ENCODE results near the gene PPFIA3. TPM values are rescaled to one million over a fixed set of nuclear protein-coding genes. Genes with fewer than 3 reads are reported as not detected.
A peak's percentile ranks its signal among the peaks of the same experiment; 100 is the strongest.

PPFIA3 gene
- total RNA-seq, 1 experiment from 2014 or later = 33.6 TPM

DNA sequence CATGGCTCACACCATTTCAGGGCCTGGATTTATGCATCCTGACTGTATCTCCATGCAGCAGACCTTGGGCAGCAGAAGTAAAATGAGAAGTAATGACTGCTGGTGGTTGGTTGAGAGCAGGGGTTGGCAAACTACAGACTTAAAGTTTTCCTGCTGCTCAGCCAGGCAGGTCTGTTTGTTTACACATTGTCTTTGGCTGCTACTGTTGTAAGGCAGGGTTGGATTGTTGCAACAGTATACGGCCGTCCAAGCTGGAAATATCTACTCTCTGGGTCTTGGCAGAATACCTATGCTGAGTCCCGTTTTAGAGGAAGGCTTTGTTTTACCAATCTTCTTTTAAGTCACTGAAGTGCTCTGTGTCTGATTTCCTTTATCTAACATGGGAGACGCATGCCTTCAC, 20.5 kb upstream of the PPFIA3 start:
- Histone ChIP-seq H3K27ac (ENCODE audit: low read depth, low read length, poor library complexity, severe bottlenecking) (no peak overlapping the region), H3K27me3 (replicated peaks; ENCODE audit: insufficient read depth, low read depth, low read length, poor library complexity) (no peaks in the 10 kb centered on the region), H3K36me3 (ENCODE audit: insufficient read depth, low read length, poor library complexity, severe bottlenecking) (peaks cover 89% of the 10 kb centered on the region), H3K4me3 (ENCODE audit: low read depth, low read length, poor library complexity, severe bottlenecking) (no peak overlapping the region), H3K4me1 (ENCODE audit: insufficient read depth, low read length, poor library complexity, severe bottlenecking) (peaks cover 18% of the 10 kb centered on the region), H3K9me3 (ENCODE audit: low read depth, low read length, poor library complexity, severe bottlenecking) (no peaks in the 10 kb centered on the region)
- intact Hi-C loops (cut with micrococcal nuclease; ENCODE audit: unreplicated experiment) = loop anchor here (2.0 to 5.0 kb wide), 3 partner anchors 109 to 344 kb away; partner anchors contain the start of gene SLC17A7
- POLR2A ChIA-PET (ENCODE audit: low non-redundant PET) = no interaction called here
- no peak for DNase-seq (ENCODE audit: low spot score)
- no peak for TF ChIP-seq EZH2 (IDR thresholded peaks at IDR 0.05; ENCODE audit: borderline replicate concordance, low read depth, low read length, poor library complexity, severe bottlenecking)
- TF ChIP-seq, protein P1, sequence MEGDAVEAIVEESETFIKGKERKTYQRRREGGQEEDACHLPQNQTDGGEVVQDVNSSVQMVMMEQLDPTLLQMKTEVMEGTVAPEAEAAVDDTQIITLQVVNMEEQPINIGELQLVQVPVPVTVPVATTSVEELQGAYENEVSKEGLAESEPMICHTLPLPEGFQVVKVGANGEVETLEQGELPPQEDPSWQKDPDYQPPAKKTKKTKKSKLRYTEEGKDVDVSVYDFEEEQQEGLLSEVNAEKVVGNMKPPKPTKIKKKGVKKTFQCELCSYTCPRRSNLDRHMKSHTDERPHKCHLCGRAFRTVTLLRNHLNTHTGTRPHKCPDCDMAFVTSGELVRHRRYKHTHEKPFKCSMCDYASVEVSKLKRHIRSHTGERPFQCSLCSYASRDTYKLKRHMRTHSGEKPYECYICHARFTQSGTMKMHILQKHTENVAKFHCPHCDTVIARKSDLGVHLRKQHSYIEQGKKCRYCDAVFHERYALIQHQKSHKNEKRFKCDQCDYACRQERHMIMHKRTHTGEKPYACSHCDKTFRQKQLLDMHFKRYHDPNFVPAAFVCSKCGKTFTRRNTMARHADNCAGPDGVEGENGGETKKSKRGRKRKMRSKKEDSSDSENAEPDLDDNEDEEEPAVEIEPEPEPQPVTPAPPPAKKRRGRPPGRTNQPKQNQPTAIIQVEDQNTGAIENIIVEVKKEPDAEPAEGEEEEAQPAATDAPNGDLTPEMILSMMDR (conservative IDR thresholded peaks at IDR 0.05; ENCODE audit: low read depth, low read length) = no peak
- CTCF ChIA-PET = interaction anchor here (1.3 kb wide), 1 partner anchor 112 kb away, joined by 6 read pairs; no protein-coding TSS in a partner anchor
- BruUV-seq (replicated peaks) = no TSS peak

DNA sequence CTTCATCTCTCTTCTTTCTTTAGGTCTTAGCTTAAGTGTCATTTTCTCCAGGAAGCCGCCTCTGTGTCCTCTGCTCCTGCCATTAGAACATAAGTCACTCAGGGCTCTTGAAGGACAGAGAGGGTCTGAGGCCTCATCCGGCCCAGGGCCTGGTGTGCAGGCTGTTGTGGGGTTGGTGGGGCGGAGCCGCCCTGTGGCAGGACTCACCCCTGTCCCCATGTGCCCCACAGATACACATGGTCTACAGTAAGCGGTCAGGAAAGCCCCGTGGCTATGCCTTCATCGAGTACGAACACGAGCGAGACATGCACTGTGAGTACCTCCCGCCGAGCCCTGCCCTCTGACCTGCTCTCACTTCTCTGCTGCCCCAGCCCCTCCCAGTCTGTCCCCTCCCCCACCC, 18.2 kb upstream of the PPFIA3 start:
- no TSS peak for BruUV-seq (replicated peaks)
- Histone ChIP-seq H3K9me3 (ENCODE audit: low read depth, low read length, poor library complexity, severe bottlenecking) (no peaks in the 10 kb centered on the region), H3K27me3 (replicated peaks; ENCODE audit: insufficient read depth, low read depth, low read length, poor library complexity) (no peaks in the 10 kb centered on the region), H3K36me3 (ENCODE audit: insufficient read depth, low read length, poor library complexity, severe bottlenecking) (peaks cover 91% of the 10 kb centered on the region), H3K4me3 (ENCODE audit: low read depth, low read length, poor library complexity, severe bottlenecking) (no peak overlapping the region), H3K4me1 (ENCODE audit: insufficient read depth, low read length, poor library complexity, severe bottlenecking) (peaks cover 25% of the 10 kb centered on the region), H3K27ac (ENCODE audit: low read depth, low read length, poor library complexity, severe bottlenecking) (no peak overlapping the region)
- intact Hi-C loops (cut with micrococcal nuclease; ENCODE audit: unreplicated experiment) = no loop called here
- DNase-seq (ENCODE audit: low spot score) = no peak
- CTCF ChIA-PET = no interaction called here
- no peak for TF ChIP-seq EZH2 (IDR thresholded peaks at IDR 0.05; ENCODE audit: borderline replicate concordance, low read depth, low read length, poor library complexity, severe bottlenecking)
- TF ChIP-seq, protein P1 (conservative IDR thresholded peaks at IDR 0.05; ENCODE audit: low read depth, low read length) = no peak
- POLR2A ChIA-PET (ENCODE audit: low non-redundant PET) = no interaction called here

DNA sequence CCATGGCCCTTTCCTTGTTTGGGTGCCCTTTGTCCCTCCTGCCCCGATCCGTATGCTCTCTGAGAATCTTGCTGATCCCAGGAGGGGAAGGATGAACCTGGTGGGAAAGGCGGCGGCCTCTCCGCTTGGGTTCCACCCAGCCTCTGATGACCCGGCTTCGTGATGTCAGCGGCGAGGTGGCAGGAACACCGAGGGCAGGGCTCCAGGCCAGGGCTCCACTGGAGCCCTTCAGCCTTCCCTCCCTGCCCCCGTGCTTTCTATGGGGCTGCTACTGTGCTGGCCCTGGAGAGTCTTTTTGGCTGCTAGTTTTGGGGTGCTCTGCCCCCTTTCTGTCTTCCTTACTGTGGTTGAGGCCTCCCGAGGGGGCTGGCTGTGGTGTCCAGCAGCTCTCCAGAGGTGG, 17.0 kb upstream of the PPFIA3 start:
- Histone ChIP-seq H3K4me1 (ENCODE audit: insufficient read depth, low read length, poor library complexity, severe bottlenecking) (peaks cover 25% of the 10 kb centered on the region), H3K9me3 (ENCODE audit: low read depth, low read length, poor library complexity, severe bottlenecking) (no peaks in the 10 kb centered on the region), H3K36me3 (ENCODE audit: insufficient read depth, low read length, poor library complexity, severe bottlenecking) (peaks cover 94% of the 10 kb centered on the region), H3K27me3 (replicated peaks; ENCODE audit: insufficient read depth, low read depth, low read length, poor library complexity) (no peaks in the 10 kb centered on the region), H3K4me3 (ENCODE audit: low read depth, low read length, poor library complexity, severe bottlenecking) (no peak overlapping the region), H3K27ac (ENCODE audit: low read depth, low read length, poor library complexity, severe bottlenecking) (peak overlapping the region; percentile 71)
- intact Hi-C loops (cut with micrococcal nuclease; ENCODE audit: unreplicated experiment) = no loop called here
- TF ChIP-seq, protein P1 (conservative IDR thresholded peaks at IDR 0.05; ENCODE audit: low read depth, low read length) = no peak
- no peak for TF ChIP-seq EZH2 (IDR thresholded peaks at IDR 0.05; ENCODE audit: borderline replicate concordance, low read depth, low read length, poor library complexity, severe bottlenecking)
- ChIA-PET POLR2A (ENCODE audit: low non-redundant PET) (no interaction called here), CTCF (no interaction called here)
- BruUV-seq (replicated peaks) = no TSS peak
- DNase-seq (ENCODE audit: low spot score) = no peak
